ENCODE data around the gene HSPA14. TPM values are rescaled to one million over a fixed set of nuclear protein-coding genes. Genes with fewer than 3 reads are reported as not detected.

The HSPA14 gene
- total RNA-seq, 1 donor: 11.9 TPM

DNA sequence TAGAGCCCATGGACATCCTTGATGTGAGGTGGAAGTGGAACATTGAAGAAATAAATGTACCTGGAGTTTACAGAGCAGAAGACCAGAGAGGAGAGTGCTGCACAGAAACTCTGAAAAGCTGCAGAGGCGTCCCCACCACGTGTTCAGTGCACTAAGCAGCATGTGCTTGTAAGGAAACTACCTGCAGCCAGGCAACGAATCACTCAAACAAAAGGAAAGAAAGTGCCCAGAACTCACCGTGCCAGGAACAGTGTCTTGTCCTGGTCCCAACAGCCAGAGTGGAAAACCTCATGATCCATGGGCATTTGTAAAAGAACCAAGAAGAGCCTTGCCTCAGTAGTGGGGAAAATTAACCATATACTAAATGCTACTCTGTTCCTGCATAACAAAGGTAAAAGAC, 72.8 kb downstream of the HSPA14 start:
- Histone ChIP-seq H3K4me1 (ENCODE audit: insufficient read depth, low read length) (no peaks in the 10 kb centered on the region), H3K27ac (ENCODE audit: low read depth, low read length) (no peak overlapping the region), H4K20me1 (ENCODE audit: insufficient read depth, low read length) (no peaks in the 10 kb centered on the region), H3K9me3 (ENCODE audit: low read depth, low read length) (no peaks in the 10 kb centered on the region), H3K36me3 (ENCODE audit: insufficient read depth, low read length) (peaks cover 57% of the 10 kb centered on the region), H3K4me3 (ENCODE audit: insufficient read depth, low read length) (no peak overlapping the region), H3K27me3 (ENCODE audit: insufficient read depth, low read length) (no peaks in the 10 kb centered on the region), H2AFZ (ENCODE audit: low read length) (no peak overlapping the region), H3K79me2 (ENCODE audit: insufficient read depth, low read length) (peaks cover 10% of the 10 kb centered on the region), H3K4me2 (ENCODE audit: insufficient read depth, low read length) (no peak overlapping the region)
- DNase-seq (ENCODE audit: insufficient read length, low spot score, missing footprints): no peak
- TF ChIP-seq, protein P1, sequence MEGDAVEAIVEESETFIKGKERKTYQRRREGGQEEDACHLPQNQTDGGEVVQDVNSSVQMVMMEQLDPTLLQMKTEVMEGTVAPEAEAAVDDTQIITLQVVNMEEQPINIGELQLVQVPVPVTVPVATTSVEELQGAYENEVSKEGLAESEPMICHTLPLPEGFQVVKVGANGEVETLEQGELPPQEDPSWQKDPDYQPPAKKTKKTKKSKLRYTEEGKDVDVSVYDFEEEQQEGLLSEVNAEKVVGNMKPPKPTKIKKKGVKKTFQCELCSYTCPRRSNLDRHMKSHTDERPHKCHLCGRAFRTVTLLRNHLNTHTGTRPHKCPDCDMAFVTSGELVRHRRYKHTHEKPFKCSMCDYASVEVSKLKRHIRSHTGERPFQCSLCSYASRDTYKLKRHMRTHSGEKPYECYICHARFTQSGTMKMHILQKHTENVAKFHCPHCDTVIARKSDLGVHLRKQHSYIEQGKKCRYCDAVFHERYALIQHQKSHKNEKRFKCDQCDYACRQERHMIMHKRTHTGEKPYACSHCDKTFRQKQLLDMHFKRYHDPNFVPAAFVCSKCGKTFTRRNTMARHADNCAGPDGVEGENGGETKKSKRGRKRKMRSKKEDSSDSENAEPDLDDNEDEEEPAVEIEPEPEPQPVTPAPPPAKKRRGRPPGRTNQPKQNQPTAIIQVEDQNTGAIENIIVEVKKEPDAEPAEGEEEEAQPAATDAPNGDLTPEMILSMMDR (IDR thresholded peaks at IDR 0.05; ENCODE audit: extremely low read depth, low read depth, low read length): no peak

GRCh38 chr10:14911801-14912200, 73.7 kb downstream of the HSPA14 start:
- Histone ChIP-seq H3K4me3 (ENCODE audit: insufficient read depth, low read length) (no peak overlapping the region), H4K20me1 (ENCODE audit: insufficient read depth, low read length) (no peaks in the 10 kb centered on the region), H3K9me3 (ENCODE audit: low read depth, low read length) (no peaks in the 10 kb centered on the region), H2AFZ (ENCODE audit: low read length) (no peak overlapping the region), H3K27me3 (ENCODE audit: insufficient read depth, low read length) (no peaks in the 10 kb centered on the region), H3K27ac (ENCODE audit: low read depth, low read length) (no peak overlapping the region), H3K4me2 (ENCODE audit: insufficient read depth, low read length) (no peak overlapping the region), H3K79me2 (ENCODE audit: insufficient read depth, low read length) (peaks cover 10% of the 10 kb centered on the region), H3K4me1 (ENCODE audit: insufficient read depth, low read length) (no peaks in the 10 kb centered on the region), H3K36me3 (ENCODE audit: insufficient read depth, low read length) (peaks cover 59% of the 10 kb centered on the region)
- TF ChIP-seq, protein P1 (IDR thresholded peaks at IDR 0.05; ENCODE audit: extremely low read depth, low read depth, low read length): no peak
- DNase-seq (ENCODE audit: insufficient read length, low spot score, missing footprints): no peak

GRCh38 chr10:14916600-14916999, 78.5 kb downstream of the HSPA14 start:
- H2AFZ ChIP-seq (ENCODE audit: low read length): no peak overlapping the region
- no peak for DNase-seq (ENCODE audit: insufficient read length, low spot score, missing footprints)
- H3K4me2 ChIP-seq (ENCODE audit: insufficient read depth, low read length): no peak overlapping the region
- no peaks in the 10 kb centered on the region for H3K9me3 ChIP-seq (ENCODE audit: low read depth, low read length)
- H3K27ac ChIP-seq (ENCODE audit: low read depth, low read length): no peak overlapping the region
- H3K36me3 ChIP-seq (ENCODE audit: insufficient read depth, low read length): peaks cover 47% of the 10 kb centered on the region
- H4K20me1 ChIP-seq (ENCODE audit: insufficient read depth, low read length): no peaks in the 10 kb centered on the region
- no peaks in the 10 kb centered on the region for H3K4me1 ChIP-seq (ENCODE audit: insufficient read depth, low read length)
- TF ChIP-seq, protein P1 (IDR thresholded peaks at IDR 0.05; ENCODE audit: extremely low read depth, low read depth, low read length): no peak
- H3K27me3 ChIP-seq (ENCODE audit: insufficient read depth, low read length): no peaks in the 10 kb centered on the region
- no peak overlapping the region for H3K4me3 ChIP-seq (ENCODE audit: insufficient read depth, low read length)
- H3K79me2 ChIP-seq (ENCODE audit: insufficient read depth, low read length): peaks cover 6% of the 10 kb centered on the region

DNA sequence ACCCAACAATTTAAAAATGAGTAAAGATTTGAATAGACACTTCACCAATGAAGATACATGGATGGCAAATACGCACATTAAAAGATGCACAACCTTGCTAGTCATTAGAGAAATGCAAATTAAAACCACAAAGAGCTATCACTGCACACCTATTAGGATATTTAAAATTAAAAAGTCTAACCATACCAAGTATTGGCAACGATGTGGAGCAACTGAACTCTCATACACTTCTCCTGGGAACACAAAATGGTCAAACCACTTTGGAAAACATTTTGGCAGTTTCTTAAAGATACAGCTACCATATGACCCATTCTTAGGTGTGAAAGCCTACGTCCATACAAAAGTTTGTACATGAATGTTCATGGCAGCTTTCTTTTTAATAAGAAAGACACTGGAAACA, 79.7 kb downstream of the HSPA14 start:
- H3K79me2 ChIP-seq (ENCODE audit: insufficient read depth, low read length): peaks cover 6% of the 10 kb centered on the region
- H3K4me2 ChIP-seq (ENCODE audit: insufficient read depth, low read length): no peak overlapping the region
- H3K4me3 ChIP-seq (ENCODE audit: insufficient read depth, low read length): no peak overlapping the region
- H4K20me1 ChIP-seq (ENCODE audit: insufficient read depth, low read length): no peaks in the 10 kb centered on the region
- TF ChIP-seq, protein P1 (IDR thresholded peaks at IDR 0.05; ENCODE audit: extremely low read depth, low read depth, low read length): no peak
- H3K27ac ChIP-seq (ENCODE audit: low read depth, low read length): no peak overlapping the region
- H3K36me3 ChIP-seq (ENCODE audit: insufficient read depth, low read length): peaks cover 51% of the 10 kb centered on the region
- no peaks in the 10 kb centered on the region for H3K27me3 ChIP-seq (ENCODE audit: insufficient read depth, low read length)
- no peaks in the 10 kb centered on the region for H3K9me3 ChIP-seq (ENCODE audit: low read depth, low read length)
- DNase-seq (ENCODE audit: insufficient read length, low spot score, missing footprints): no peak
- no peak overlapping the region for H2AFZ ChIP-seq (ENCODE audit: low read length)
- H3K4me1 ChIP-seq (ENCODE audit: insufficient read depth, low read length): no peaks in the 10 kb centered on the region

All from osteoblast (primary cell).